H9 (cell line): ENCODE results near the gene DUSP2. TPM values are rescaled to one million over a fixed set of nuclear protein-coding genes. Genes with fewer than 3 reads are reported as not detected.

Experiments used
- DNase-seq: peaks from one replicate; pipeline ENCODE4 v3.0.0-alpha.2; 2017
- H2AFZ ChIP-seq: one replicate; pipeline ENCODE4 v1.6.1; 2013; ENCODE audit warnings: mild to moderate bottlenecking, low read length, control low read depth, moderate library complexity
- H2AK5ac ChIP-seq: 2 replicates; pipeline ENCODE4 v1.6.1; 2013; ENCODE audit warnings: low read length, control low read depth, mixed read lengths; ENCODE audit not compliant: insufficient read length
- H2BK120ac ChIP-seq: one replicate; pipeline ENCODE4 v1.6.1; 2013; ENCODE audit warnings: low read depth, mild to moderate bottlenecking, low read length, control low read depth, inconsistent platforms; ENCODE audit not compliant: poor library complexity, severe bottlenecking
- H2BK12ac ChIP-seq: 2 replicates; pipeline ENCODE4 v1.6.1; 2013; ENCODE audit warnings: low read length, control low read depth, mixed read lengths, low read depth; ENCODE audit not compliant: insufficient read length
- H2BK15ac ChIP-seq: 2 replicates; pipeline ENCODE4 v1.6.1; 2013; ENCODE audit warnings: low read depth, low read length, control low read depth
- H2BK20ac ChIP-seq: one replicate; pipeline ENCODE4 v1.6.1; 2013; ENCODE audit warnings: low read depth, mild to moderate bottlenecking, low read length, control low read depth, inconsistent platforms; ENCODE audit not compliant: poor library complexity, severe bottlenecking
- H2BK5ac ChIP-seq: 2 replicates; pipeline ENCODE4 v1.6.1; 2013; ENCODE audit warnings: low read length, control low read depth, mixed read lengths; ENCODE audit not compliant: insufficient read length
- H3K14ac ChIP-seq: 2 replicates; pipeline ENCODE4 v1.6.1; 2013; ENCODE audit warnings: low read length, control low read depth; ENCODE audit not compliant: insufficient read depth
- H3K18ac ChIP-seq: 2 replicates; pipeline ENCODE4 v1.6.1; 2013; ENCODE audit warnings: low read depth, mild to moderate bottlenecking, mixed read lengths, low read length, control low read depth; ENCODE audit not compliant: insufficient read length
- H3K23ac ChIP-seq: 2 replicates; pipeline ENCODE4 v1.6.1; 2013; ENCODE audit warnings: low read length, control low read depth, mixed read lengths, low read depth; ENCODE audit not compliant: insufficient read length
- H3K23me2 ChIP-seq: 2 replicates; pipeline ENCODE4 v1.6.1; 2013; ENCODE audit warnings: low read depth, mild to moderate bottlenecking, mixed read lengths, low read length, control low read depth; ENCODE audit not compliant: insufficient read length, poor library complexity, severe bottlenecking
- H3K27ac ChIP-seq: 2 replicates; pipeline ENCODE4 v1.5.1; 2013; ENCODE audit warnings: low read length, control low read depth, mixed read lengths, low read depth; ENCODE audit not compliant: insufficient read length
- H3K27me3 ChIP-seq: 2 replicates; pipeline ENCODE4 v1.6.1; 2013; ENCODE audit warnings: low read length, control low read depth, inconsistent platforms; ENCODE audit not compliant: insufficient read depth
- H3K4ac ChIP-seq: 2 replicates; pipeline ENCODE4 v1.6.1; 2013; ENCODE audit warnings: low read depth, mild to moderate bottlenecking, control low read depth, inconsistent platforms, low read length, moderate library complexity
- H3K4me1 ChIP-seq: 2 replicates; pipeline ENCODE4 v1.6.1; 2013; ENCODE audit warnings: low read length, control low read depth, inconsistent platforms; ENCODE audit not compliant: insufficient read depth
- H3K4me2 ChIP-seq: 2 replicates; pipeline ENCODE4 v1.6.1; 2013; ENCODE audit warnings: low read length, control low read depth, mixed read lengths; ENCODE audit not compliant: insufficient read length, insufficient read depth
- H3K56ac ChIP-seq: 2 replicates; pipeline ENCODE4 v1.6.1; 2013; ENCODE audit warnings: low read depth, mild to moderate bottlenecking, mixed read lengths, low read length, control low read depth; ENCODE audit not compliant: insufficient read length
- H3K79me1 ChIP-seq: 2 replicates; pipeline ENCODE4 v1.6.1; 2013; ENCODE audit warnings: low read depth, mild to moderate bottlenecking, moderate library complexity, low read length, control low read depth, inconsistent platforms; ENCODE audit not compliant: insufficient read depth, poor library complexity, severe bottlenecking
- H3K79me2 ChIP-seq: 2 replicates; pipeline ENCODE4 v1.6.1; 2013; ENCODE audit warnings: low read length, control low read depth, inconsistent platforms; ENCODE audit not compliant: insufficient read depth
- H3K9ac ChIP-seq: 2 replicates; pipeline ENCODE4 v1.6.1; 2013; ENCODE audit warnings: low read length, control low read depth, mixed read lengths; ENCODE audit not compliant: insufficient read length; ENCODE audit errors: extremely low read depth
- H3K9me3 ChIP-seq: one replicate; pipeline ENCODE4 v1.6.1; 2013; ENCODE audit warnings: low read depth, low read length, inconsistent platforms; ENCODE audit not compliant: control insufficient read depth
- H3T11ph ChIP-seq: one replicate; pipeline ENCODE4 v1.6.1; 2013; ENCODE audit warnings: mild to moderate bottlenecking, low read length, control low read depth, inconsistent platforms
- H4K20me1 ChIP-seq: one replicate; pipeline ENCODE4 v1.6.1; 2013; ENCODE audit not compliant: control insufficient read depth, insufficient read length, insufficient read depth
- H4K5ac ChIP-seq: 2 replicates; pipeline ENCODE4 v1.6.1; 2013; ENCODE audit warnings: low read depth, mild to moderate bottlenecking, mixed read lengths, low read length, control low read depth; ENCODE audit not compliant: insufficient read length
- H4K8ac ChIP-seq: replicated peaks from 2 replicates; pipeline ENCODE4 v1.6.1; 2013; ENCODE audit warnings: low read length, control low read depth, mixed read lengths, low read depth; ENCODE audit not compliant: insufficient read length
- H4K91ac ChIP-seq: 2 replicates; pipeline ENCODE4 v1.6.1; 2013; ENCODE audit warnings: low read depth, mild to moderate bottlenecking, moderate library complexity, mixed read lengths, low read length, control low read depth; ENCODE audit not compliant: insufficient read length
- H3K27ac Mint-ChIP-seq, 3 experiments: 2 replicates in 2 of 3; 3 replicates in 1 of 3; pipeline ENCODE4 v1.8.0; 2020 to 2021; ENCODE audit warnings: mixed read lengths in 3 of 3, mild to moderate bottlenecking in 1 of 3, moderate library complexity in 1 of 3
- H3K27me3 Mint-ChIP-seq: 2 replicates; pipeline ENCODE4 v1.8.0; 2021; ENCODE audit warnings: low read depth, mild to moderate bottlenecking, moderate library complexity, mixed read lengths
- H3K36me3 Mint-ChIP-seq, 3 experiments: 2 replicates in 2 of 3; 3 replicates in 1 of 3; pipeline ENCODE4 v1.8.0; 2020 to 2021; ENCODE audit warnings: low read depth in 3 of 3, mixed read lengths in 3 of 3; ENCODE audit not compliant: insufficient read depth in 1 of 3
- H3K4me1 Mint-ChIP-seq, 2 experiments: 2 replicates each; pipeline ENCODE4 v1.8.0; 2020; ENCODE audit warnings: mixed read lengths in 2 of 2
- H3K4me3 Mint-ChIP-seq, 2 experiments: 2 replicates in 1 of 2; 3 replicates in 1 of 2; pipeline ENCODE4 v1.8.0; 2020 to 2021; ENCODE audit warnings: mild to moderate bottlenecking in 2 of 2, mixed read lengths in 2 of 2, moderate library complexity in 1 of 2
- H3K9me3 Mint-ChIP-seq, 2 experiments: 2 replicates in 1 of 2; 3 replicates in 1 of 2; pipeline ENCODE4 v1.8.0; 2020; ENCODE audit warnings: mild to moderate bottlenecking in 2 of 2, mixed read lengths in 2 of 2, moderate library complexity in 1 of 2
- WGBS: extraction: QIAGEN DNeasy Blood & Tissue Kit; methylation state at CpG from one replicate; pipeline ENCODE4 v1.1.7; 2013; ENCODE audit warnings: missing lambda C conversion rate, low lambda C conversion rate, mixed read lengths; ENCODE audit not compliant: insufficient read length; ENCODE audit errors: extremely low coverage; 5-methylcytosine and 5-hydroxymethylcytosine counted together
- total RNA-seq: library from RNA; stranded (reverse); gene quantifications from 2 replicates; pipeline ENCODE4 v1.2.1, GENCODE V29; 2021
- TF ChIP-seq, protein P1 (sequence below): fragments of 200-600 bp; sonication (generic); conservative IDR thresholded peaks from 3 replicates; pipeline ENCODE4 v1.8.0; 2021; ENCODE audit warnings: antibody characterized with exemption, mild to moderate bottlenecking

Gene DUSP2
- total RNA-seq, 1 experiment from 2014 or later: 14.9 TPM

DNA sequence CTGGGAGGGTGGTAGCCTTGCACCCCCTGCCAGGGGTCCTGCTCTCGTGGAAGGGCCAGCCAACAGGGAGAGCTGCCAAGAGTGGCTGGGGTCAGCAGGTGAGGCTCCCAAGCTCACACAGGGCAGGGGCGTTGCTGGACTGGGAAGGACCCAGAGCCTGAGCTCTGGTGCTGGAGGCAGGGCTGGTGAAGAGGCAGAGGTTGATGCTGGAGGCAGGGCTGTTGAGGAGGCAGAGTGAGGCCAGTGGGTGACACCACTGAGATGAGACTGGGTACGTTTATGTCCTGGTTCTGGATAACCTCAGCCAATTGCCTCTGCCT lies 35.9 kb downstream of the DUSP2 start:
- Histone ChIP-seq H3K56ac (no peak overlapping the region), H2BK120ac (no peak overlapping the region), H3K23me2 (no peaks in the 10 kb centered on the region), H3T11ph (no peak overlapping the region), H2AK5ac (no peak overlapping the region), H4K91ac (no peak overlapping the region), H3K79me1 (no peaks in the 10 kb centered on the region), H3K79me2 (no peaks in the 10 kb centered on the region), H3K27ac (no peak overlapping the region), H2BK12ac (no peak overlapping the region), H4K5ac (no peak overlapping the region), H3K23ac (no peak overlapping the region), H2BK5ac (no peak overlapping the region), H2AFZ (no peak overlapping the region), H2BK15ac (no peak overlapping the region), H2BK20ac (no peak overlapping the region), H3K9ac (no peak overlapping the region), H3K4me1 (peaks cover 6% of the 10 kb centered on the region; the same call in 1 of the 2 replicates), H3K4me2 (no peak overlapping the region), H4K8ac (no peak overlapping the region), H3K27me3 (no peaks in the 10 kb centered on the region), H3K14ac (no peak overlapping the region), H4K20me1 (no peaks in the 10 kb centered on the region), H3K18ac (no peak overlapping the region), H3K4ac (no peak overlapping the region), H3K9me3 (no peaks in the 10 kb centered on the region)
- WGBS: no CpG with 5 or more reads among the region's 3 CpGs
- TF ChIP-seq, protein P1, sequence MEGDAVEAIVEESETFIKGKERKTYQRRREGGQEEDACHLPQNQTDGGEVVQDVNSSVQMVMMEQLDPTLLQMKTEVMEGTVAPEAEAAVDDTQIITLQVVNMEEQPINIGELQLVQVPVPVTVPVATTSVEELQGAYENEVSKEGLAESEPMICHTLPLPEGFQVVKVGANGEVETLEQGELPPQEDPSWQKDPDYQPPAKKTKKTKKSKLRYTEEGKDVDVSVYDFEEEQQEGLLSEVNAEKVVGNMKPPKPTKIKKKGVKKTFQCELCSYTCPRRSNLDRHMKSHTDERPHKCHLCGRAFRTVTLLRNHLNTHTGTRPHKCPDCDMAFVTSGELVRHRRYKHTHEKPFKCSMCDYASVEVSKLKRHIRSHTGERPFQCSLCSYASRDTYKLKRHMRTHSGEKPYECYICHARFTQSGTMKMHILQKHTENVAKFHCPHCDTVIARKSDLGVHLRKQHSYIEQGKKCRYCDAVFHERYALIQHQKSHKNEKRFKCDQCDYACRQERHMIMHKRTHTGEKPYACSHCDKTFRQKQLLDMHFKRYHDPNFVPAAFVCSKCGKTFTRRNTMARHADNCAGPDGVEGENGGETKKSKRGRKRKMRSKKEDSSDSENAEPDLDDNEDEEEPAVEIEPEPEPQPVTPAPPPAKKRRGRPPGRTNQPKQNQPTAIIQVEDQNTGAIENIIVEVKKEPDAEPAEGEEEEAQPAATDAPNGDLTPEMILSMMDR: no peak
- no peak for DNase-seq
- Mint-ChIP-seq H3K4me1 (peaks cover 22 to 32% of the 10 kb centered on the region in 2 experiments), H3K4me3 (no peak overlapping the region; a peak in 1 of 5 replicates), H3K27me3 (peaks cover 13% of the 10 kb centered on the region), H3K36me3 (peaks cover 5 to 8% (median 7%) of the 10 kb centered on the region in 3 experiments; a peak in 5 of 7 replicates), H3K27ac (no peak overlapping the region), H3K9me3 (peaks cover 9 to 11% of the 10 kb centered on the region in 2 experiments)
